Measurements from ENCODE around the gene LMBR1.

The LMBR1 gene

DNA sequence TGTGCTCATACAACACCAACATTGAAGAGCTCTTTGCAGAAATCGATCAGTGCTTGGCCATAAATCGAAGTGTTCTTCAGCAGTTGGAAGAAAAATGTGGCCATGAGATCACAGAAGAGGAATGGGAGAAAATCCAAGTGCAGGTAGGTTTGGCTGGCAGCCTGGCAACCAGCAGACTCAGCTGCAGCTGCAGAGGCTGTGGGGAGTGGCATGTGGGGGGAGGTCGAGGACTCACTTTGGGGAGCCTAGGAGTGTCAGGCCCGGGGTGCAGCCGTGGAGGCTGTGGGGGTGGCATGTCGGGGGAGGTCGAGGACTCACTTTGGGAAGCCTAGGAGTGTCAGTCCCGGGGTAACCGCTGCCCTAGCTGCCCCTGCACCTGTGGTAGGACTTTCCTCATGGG is 217.3 kb downstream of the LMBR1 start:
- H3K4me3 ChIP-seq (ENCODE audit: low read length): no peak overlapping the region
- no peak for DNase-seq (ENCODE audit: low read depth, low spot score)

- DNase-seq (ENCODE audit: low read depth, low spot score): no peak
- no peak overlapping the region for H3K4me3 ChIP-seq (ENCODE audit: low read length)
Measured at GRCh38 chr7:156673902-156674301, 219.1 kb downstream of the LMBR1 start.

GRCh38 chr7:156673454-156673853 is 219.5 kb downstream of the LMBR1 start:
- H3K4me3 ChIP-seq (ENCODE audit: low read length): no peak overlapping the region
- no peak for DNase-seq (ENCODE audit: low read depth, low spot score)

DNA sequence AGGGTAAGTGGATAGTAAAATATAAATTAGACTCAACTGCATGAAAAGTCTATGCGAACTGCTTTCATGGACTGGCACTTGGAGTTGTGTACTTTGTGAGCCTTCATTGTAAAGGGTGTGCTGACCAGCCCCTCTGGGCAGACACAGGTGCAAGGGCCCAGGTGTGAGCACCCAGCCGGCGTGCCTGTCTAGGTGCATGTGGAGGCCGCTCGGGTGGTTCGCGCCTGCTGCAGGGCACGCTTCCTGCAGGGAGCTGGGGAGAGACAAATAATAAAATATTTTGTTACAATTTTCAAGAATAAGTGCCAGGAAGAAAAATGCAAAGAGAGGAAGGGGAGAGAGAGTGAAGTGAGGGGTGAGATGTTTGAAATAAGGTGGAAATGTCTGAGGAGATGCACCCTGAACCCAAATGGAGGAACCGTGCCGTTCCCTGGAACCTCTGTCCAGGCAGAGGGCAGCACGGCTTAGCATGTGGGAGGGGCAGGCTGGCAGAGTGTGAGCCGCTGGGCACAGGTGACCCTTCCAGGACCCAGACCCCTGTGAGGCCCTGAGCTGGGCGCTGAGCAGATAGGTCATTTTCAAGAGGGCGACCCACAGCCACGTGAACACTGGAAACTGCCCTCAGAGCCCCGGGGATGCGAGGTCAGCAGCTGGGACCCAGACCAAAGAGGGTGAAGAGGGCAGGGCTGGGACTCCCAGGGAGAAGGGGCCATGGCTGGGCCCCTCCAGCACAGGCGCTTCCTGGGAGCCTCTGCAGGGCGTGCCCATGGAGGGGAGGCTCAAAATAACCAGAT is 223.8 kb downstream of the LMBR1 start:
- DNase-seq (ENCODE audit: low read depth, low spot score): no peak

DNA sequence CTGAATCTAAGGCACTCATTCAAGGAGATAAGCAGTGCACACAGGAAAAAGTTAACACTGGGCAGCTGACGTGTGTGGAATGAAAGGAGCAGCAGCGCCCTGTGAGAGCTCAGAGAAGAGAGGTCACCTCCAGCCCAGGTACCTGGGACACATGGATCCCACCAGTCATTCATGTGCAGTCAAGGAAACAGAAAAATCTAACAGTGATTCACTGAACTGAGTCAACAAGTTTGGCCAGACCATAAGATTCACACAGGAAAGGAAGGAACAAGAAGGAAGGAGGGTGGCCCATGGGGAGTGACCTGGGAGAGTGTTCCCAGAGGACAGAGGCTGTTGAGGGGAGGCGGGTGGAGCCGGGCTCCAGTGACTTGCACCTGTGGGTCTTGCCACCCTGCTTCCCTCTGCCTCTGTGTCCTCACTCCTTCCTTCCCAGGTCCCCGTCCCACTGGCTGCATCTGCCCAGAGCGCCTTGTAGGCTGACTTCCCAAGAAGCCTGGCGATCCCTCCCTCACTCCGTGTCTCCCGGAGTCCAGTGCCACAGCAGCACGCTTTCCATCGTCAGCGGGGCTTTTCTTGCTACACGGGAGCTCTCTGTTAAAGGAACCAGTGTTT is 224.7 kb downstream of the LMBR1 start:
- H3K4me3 ChIP-seq (ENCODE audit: low read length): no peak overlapping the region
- no peak for DNase-seq (ENCODE audit: low read depth, low spot score)

More for the DNA sequence above, 223.8 kb downstream of the LMBR1 start:
- no peak overlapping the region for H3K4me3 ChIP-seq (ENCODE audit: low read length)

- H3K4me3 ChIP-seq (ENCODE audit: low read length): no peak overlapping the region
- no peak for DNase-seq (ENCODE audit: low read depth, low spot score)
Measured at GRCh38 chr7:156667110-156667426, 225.9 kb downstream of the LMBR1 start.

GRCh38 chr7:156666368-156667109 is 226.4 kb downstream of the LMBR1 start:
- DNase-seq (ENCODE audit: low read depth, low spot score): no peak
- H3K4me3 ChIP-seq (ENCODE audit: low read length): no peak overlapping the region

DNA sequence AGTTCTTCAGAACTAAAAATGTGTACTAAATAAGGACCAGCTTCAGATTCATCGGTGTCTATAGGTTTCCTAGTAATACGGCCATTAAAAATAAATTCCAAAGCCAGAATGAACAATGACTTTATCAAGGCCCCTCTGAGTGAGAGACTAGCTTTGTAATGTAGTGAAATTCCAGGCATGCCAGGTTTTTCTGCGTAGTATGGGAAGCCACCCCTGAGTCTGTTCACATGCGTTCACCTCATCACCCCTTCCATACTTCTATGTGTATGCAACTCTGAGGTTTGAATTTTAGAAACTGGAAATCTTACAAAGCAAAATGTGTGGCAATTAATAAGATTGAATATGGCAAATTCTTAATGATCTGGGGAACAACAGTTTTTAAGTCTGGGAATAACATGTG is 227.9 kb downstream of the LMBR1 start:
- no peak for DNase-seq (ENCODE audit: low read depth, low spot score)
- H3K4me3 ChIP-seq (ENCODE audit: low read length): no peak overlapping the region

DNA sequence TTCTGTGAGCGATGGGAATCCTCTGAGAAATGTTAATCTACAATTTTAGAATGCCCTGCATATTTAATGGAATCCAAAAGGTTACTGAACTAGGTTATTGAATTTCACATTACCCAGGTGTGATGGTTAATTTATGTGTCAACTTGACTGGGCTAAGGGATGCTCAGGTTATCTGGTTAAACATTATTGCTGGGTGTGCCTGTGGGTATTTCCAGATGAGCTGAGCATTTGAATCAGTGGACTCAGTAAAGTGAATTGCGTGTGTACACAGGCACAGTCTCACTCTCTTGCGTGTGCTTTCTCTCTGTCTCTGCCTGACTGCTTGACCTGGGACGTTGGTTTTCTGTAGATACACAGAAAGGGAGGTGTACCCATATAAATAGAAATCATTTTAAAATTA is 230.7 kb downstream of the LMBR1 start:
- no peak for DNase-seq (ENCODE audit: low read depth, low spot score)
- no peak overlapping the region for H3K4me3 ChIP-seq (ENCODE audit: low read length)

- no peak for DNase-seq (ENCODE audit: low read depth, low spot score)
- no peak overlapping the region for H3K4me3 ChIP-seq (ENCODE audit: low read length)
Measured at GRCh38 chr7:156661637-156662036, 231.3 kb downstream of the LMBR1 start.

GRCh38 chr7:156659961-156660360 is 233.0 kb downstream of the LMBR1 start:
- DNase-seq (ENCODE audit: low read depth, low spot score): no peak
- H3K4me3 ChIP-seq (ENCODE audit: low read length): no peak overlapping the region

DNA sequence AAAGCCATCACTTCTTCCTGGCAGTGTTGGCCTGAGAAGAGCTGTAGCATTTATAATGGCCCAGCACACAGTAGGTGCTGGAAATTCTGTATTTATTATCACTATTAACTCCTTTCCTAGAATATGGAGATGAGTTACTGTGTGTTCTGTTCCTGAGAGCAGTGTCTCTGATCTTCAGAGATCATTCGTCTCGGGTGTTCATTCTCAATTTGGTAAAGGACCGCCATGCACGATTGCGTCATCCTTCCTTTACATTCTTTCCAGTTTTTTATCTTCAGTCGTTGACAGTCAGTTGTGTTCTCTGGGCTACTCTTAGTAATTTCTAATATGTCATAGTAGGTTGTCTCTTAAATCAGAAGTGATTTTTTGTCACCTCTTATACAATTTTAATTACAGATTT is 233.8 kb downstream of the LMBR1 start:
- H3K4me3 ChIP-seq (ENCODE audit: low read length): no peak overlapping the region
- no peak for DNase-seq (ENCODE audit: low read depth, low spot score)

- H3K4me3 ChIP-seq (ENCODE audit: low read length): no peak overlapping the region
- DNase-seq (ENCODE audit: low read depth, low spot score): no peak
Measured at GRCh38 chr7:156657681-156658080, 235.3 kb downstream of the LMBR1 start.

GRCh38 chr7:156656598-156656997 is 236.4 kb downstream of the LMBR1 start:
- no peak for DNase-seq (ENCODE audit: low read depth, low spot score)
- no peak overlapping the region for H3K4me3 ChIP-seq (ENCODE audit: low read length)

DNA sequence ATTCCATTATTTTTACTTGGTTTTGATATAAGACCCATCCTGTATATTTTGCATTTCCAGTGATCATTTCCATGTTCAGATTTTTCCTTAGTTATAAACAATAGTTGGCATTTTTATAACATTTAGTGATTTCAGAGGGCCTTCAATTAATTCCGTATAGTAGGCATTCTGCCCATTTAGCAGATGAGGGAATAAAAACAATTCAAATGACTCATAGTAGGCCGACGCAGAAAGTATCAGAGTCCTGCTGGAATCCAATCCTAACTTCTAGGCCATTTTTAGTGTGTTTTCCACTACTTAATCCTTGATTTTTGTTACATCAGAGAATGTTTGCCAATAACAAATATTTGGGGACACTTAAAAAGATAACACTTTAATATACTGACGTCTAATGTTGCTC is 237.0 kb downstream of the LMBR1 start:
- no peak for DNase-seq (ENCODE audit: low read depth, low spot score)
- H3K4me3 ChIP-seq (ENCODE audit: low read length): no peak overlapping the region

DNA sequence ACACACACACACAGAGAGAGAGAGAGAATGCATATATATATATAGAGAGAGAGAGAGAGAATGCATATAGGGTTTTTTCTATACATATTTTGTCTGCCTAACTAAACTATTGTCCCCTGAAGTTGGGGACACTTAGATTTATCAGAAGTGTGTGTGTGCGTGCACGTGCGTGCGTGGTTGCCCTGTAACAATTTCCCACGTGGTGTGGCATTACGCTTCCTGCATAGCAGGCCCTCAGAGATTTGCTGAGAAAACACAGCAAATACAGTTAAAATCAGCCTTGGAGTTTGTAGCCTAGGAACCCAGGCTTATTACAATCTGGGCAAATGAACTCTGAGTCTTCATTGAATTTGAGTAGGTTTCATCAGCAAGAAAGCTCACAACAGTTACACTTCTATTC is 237.7 kb downstream of the LMBR1 start:
- peak; percentile 28 for DNase-seq (ENCODE audit: low read depth, low spot score)
- H3K4me3 ChIP-seq (ENCODE audit: low read length): no peak overlapping the region

GRCh38 chr7:156654511-156655234 is 238.3 kb downstream of the LMBR1 start:
- no peak for DNase-seq (ENCODE audit: low read depth, low spot score)
- no peak overlapping the region for H3K4me3 ChIP-seq (ENCODE audit: low read length)

DNA sequence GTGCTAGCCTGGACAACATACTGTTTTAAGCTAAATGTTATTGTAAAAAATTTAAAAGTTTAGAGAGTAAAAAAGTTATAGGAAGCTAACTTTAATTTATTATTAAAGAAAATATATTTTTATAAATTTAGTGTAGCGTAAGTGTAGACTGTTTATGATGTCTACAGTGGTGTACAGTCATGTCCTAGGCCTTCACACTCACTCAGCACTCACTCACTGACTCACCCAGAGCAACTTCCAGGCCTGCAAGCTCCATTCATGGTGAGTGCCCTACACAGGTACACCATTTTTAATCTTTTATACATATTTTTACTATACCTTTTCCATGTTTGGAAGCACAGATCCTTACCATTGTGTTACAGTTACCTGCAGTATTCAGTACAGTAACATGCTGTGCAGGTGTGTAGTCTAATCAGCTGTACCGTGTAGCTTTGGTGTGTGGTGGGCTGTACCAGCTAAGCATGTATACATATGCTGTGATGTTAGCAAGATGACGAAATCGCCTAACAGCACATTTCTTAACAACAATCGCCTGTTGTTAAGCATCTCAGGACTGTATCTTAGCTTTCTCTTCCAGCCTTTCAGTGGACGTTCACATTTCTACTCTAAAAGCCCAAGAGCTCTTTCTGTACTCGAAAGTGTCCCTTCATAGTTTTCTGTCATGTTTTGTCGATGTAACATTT is 240.0 kb downstream of the LMBR1 start:
- H3K4me3 ChIP-seq (ENCODE audit: low read length): no peak overlapping the region
- no peak for DNase-seq (ENCODE audit: low read depth, low spot score)

GRCh38 chr7:156651474-156651873 is 241.5 kb downstream of the LMBR1 start:
- DNase-seq (ENCODE audit: low read depth, low spot score): no peak
- H3K4me3 ChIP-seq (ENCODE audit: low read length): no peak overlapping the region

Measured in Jurkat, Clone E6-1 (cell line).